Cortex of kidney (tissue), 1 donor: ENCODE data around the gene ZMYND8.
"Not testable (repeated sequence)": the region's sequence is repeated elsewhere in the genome, so short reads cannot be mapped to it uniquely, and the experiment has no call there.

Experiments used
- DNase-seq: peaks from one replicate; lab custom pipeline; 2025; lab: John Stamatoyannopoulos, UW

Gene ZMYND8

DNA sequence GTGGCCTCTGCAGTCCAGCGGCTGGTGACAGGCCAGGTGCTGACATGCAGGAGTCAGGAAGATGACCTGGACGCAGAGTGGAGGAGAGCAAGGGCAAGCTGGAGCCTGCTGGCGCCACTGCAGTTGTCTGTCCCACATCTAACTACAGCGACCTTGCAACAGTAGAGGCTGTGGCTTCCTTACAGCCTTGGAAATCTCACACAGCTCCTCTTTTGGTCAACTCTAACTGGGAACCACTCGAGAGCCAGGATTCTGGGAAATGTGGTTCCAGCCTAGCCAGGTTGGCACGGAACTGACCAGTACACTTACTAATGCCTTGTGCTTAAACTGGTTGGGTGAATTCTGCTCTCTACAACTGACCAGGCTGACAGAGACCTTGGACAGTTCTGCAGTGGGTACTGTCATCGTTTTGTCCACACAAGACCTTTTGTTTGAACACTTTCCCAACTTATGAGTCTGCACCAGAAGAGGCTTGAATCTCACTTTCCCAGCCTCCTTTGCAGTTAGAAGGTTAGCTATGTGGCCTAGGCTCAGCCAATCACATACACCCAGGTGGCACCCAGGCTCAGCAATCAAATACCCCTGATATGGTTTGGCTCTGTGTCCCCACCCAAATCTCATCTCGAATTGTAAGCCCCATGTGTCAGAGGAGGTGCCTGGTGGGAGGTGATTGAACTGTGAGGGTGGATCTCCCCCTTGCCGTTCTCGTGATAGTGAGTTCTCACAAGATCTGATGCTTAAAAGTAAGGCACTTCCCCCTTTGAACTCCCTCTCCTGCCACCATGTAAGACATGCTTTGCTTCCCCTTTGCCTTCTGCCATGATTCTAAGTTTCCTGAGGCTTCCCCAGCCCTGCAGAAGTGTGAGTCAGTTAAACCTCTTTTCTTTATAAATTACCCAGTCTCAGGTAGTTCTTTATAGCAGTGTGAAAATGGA, 153.5 kb downstream of the ZMYND8 start:
- DNase-seq, result no peak

DNA sequence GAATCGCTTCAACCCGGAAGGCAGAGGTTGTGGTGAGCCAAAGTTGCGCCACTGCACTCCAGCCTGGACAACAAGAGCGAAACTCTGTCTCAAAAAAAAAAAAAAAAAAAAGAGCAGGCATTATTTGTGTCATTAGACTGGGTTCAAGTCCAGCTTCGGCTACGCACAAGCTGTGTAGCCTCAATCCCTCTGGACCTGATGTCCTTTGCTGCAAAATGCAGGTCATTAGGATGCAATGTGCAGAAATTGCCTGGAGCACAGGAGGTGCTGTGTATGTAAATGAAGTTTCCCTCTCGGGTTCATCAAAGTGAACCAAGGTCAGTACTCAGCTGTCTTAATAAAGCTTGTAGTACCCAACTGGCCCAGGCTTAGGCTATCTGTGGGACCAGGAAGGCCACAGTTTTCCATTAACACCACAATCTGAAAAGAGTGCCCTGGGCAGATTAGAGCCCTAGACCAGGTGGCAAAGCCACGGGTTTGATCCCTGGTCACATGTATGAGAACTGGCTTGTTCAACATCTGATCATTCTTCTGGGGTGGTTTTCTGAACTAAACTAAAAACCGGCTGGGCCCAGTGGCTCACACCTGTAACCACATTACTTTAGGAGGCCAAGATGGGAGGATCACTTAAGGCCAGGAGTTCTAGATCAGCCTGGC, 155.3 kb downstream of the ZMYND8 start:
- no peak for DNase-seq

- no peak for DNase-seq
These were observed 157.4 kb downstream of the ZMYND8 start for GRCh38 chr20:47198996-47199552.

DNA sequence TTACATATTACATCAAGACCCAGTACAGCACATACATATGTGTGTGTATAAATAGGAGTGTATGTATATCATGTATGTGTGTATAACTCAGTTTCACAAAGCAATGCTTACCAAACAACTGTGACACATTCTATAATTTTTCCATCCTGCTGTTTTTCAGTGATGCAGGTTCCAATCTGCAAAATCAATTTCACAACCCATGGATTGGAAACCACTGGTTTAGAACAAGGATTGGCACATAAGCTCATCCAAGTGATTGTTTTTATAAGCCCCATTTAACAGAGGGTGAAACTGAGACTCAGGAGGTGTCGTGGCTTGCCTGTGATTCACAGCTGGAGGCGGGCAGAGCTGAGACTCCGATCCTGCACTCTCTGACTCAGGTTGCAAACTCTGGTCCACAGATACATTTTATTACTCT, 158.2 kb downstream of the ZMYND8 start:
- DNase-seq, result no peak

DNA sequence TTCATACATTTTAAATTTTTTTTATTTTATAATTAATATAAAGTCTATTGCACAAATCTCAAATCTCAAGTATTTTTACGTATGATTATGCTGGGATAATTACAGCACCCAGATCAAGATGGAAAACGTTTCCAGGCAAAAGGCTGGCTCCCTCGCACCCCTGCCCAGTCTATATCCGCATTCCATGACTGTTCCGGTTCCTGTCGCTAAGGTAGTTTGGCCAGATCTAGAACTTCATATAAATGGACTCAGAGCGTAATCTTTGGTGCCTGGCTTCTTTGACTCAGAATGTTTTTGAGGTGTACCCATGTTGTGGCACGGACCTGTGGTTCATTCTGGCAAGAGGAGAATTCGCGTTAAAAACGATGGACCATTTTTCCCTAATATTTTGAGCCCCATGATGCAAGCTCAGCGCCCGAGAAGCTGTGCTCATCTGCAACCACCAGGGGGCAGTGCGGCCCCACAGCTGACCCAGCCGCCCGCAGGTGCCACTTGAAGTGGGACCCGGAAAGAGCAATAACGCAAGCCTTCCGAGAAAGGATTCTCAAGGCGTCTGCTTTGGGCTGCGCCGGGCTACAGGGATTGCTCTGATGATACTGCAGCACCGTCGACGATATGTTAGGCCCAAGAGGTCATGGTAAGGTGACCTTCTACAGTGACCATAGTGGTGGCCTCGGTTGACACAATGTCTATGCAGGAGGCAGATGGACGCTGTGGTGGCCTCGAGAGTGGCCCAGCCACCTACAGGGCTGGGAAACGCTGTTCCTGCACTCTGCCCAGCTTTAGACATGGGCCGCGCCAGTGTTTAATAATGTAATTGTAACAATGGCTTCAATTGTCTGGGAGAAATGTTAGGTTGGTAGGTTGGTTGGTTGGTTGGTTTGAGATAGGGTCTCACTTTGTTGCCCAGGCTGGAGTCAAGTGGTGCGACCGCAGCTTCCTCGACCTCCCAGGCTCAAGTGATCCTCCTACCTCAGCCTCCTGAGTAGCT, 160.1 kb downstream of the ZMYND8 start:
- DNase-seq, result no peak

DNA sequence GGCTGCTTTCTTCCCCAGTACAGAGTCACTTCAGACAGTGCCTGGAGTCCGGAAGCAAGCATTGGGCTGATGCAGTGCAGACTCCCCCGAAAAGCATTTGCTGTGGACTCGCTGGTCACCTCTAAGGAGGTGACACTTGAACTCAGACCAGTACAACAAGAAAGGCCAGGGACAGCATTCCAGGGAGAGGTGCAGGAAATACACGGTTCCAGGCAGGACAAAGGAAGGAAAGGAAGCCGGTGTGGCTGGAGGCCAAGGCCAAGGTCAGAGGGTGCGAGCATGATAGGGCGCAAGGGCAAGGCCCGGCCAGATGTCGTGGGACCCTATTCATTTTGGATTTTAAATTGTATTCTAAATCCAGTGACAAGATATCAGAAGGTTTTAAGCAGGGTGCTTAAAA, 160.9 kb downstream of the ZMYND8 start:
- no peak for DNase-seq

DNA sequence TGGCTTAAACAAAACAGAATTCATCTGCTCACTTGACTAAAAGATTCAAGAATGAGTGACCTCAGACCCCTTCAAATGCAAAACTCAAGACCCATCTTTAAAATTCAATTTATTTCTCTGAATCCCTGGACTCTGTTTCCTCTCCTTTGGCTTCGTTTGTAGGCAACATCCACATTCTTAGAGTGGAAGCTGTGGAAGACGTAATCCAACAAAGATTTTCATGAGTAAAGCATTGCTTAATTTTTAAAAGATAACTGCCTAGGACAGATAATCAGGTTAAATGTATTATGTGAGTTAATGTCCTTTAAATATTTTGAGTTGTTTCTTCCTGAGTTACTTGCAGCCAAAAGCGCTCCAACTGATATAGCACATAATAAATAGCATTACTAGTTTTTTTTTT, 164.5 kb downstream of the ZMYND8 start:
- no peak for DNase-seq

DNA sequence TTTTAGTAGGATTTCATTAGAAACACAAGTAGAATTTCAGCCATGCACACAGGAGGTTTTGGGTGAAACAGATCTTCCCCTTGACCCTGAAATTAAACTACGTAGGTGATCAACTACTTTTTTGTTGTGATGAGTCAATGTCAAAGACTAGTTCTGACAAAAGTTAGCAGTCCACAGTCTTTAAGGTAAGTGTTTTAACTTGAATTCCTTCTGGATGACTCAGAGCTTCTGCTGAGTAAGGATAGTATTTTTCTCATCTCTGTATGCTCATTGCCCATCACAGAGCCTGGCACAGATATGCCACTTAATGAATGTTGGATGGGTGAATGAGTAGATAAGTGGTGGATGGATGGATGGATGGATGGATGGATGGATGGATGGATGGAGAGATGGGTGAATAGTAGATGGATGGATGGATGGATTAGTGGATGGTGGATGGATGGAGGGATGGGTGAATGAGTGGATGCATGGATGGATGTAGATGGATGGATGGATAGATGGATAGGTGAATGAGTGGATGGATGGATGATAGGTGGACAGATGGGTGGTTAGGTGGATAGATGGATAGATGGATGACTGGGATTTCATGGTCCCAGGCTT, 165.3 kb downstream of the ZMYND8 start:
- DNase-seq, result no peak

GRCh38 chr20:47189060-47189459, 167.4 kb downstream of the ZMYND8 start:
- DNase-seq, result no peak

DNA sequence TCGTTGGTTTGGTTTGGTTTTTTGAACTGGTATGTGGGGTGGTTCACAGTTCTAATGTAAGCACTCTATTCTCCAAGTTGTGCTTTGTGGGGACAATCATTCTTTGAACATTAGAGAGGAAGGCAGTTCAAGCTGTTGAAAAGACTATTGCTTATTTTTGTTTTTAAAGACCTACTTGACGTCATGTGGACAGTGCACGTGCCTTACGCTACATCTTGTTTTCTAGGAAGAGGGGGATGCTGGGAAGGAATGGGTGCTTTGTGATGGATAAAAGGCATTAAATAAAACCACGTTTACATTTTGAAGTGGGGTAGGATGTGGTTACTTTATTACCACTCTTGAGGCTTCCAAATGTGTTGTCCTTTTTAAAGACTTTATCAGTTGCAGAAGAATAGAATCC, 168.0 kb downstream of the ZMYND8 start:
- no peak for DNase-seq

GRCh38 chr20:47187450-47188195, 168.9 kb downstream of the ZMYND8 start:
- no peak for DNase-seq

DNA sequence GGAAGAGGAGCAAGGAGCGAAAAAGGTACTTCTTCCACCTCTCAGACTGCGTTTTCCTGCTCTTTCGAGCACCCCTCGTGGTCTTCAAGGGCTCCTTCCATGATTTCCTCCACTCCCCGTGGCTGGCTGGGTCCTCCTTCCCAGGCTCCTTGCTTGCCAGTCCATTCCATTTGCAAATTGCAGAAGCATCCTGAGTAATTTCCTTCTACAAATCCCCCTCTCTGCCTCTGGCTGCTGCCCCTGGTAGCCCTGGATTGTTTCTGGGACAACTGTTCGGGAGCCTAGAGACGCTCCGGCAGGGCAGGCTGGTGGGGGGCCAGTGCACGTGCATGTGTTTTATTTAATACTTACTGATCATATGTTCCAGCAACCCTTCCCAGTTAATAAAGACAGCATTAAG, 173.1 kb downstream of the ZMYND8 start:
- DNase-seq, result no peak

DNA sequence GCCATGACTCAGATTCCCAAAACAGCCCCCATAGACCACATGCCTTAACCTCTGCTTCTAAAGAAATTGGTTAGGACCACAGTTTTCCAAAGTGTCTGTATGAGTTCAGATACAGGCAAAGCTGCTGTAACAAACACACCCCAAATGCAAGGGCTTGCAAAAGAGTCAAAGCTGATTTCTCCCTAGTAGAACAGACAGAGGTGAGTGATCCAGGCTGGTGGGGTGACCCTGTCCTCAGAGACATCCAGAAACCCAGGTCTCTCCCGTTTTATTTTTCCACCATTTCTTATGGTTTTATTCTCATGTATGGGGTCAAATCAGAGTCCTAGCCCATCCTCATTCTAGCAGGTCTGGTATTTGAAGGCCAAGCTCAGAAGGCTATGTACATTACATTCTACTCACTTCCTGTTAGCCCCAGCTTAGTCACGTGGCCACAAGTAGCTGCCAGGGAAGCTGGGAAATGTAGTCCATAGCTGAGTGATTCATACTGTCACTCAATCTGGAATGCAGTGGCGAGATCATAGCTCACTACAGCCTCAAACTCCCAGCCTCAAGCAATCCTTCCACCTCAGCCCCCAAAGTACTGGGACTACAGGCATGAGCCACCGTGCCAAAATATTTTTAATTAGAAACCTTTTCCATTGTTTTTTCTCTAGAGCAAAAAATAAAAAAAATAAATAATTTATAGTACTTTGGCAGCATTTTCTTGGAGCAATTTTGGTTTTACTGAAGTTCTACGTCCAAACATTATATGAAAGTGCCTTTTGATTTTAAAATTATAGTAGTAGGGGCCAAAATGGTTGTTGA, 175.2 kb downstream of the ZMYND8 start:
- DNase-seq, result no peak

DNA sequence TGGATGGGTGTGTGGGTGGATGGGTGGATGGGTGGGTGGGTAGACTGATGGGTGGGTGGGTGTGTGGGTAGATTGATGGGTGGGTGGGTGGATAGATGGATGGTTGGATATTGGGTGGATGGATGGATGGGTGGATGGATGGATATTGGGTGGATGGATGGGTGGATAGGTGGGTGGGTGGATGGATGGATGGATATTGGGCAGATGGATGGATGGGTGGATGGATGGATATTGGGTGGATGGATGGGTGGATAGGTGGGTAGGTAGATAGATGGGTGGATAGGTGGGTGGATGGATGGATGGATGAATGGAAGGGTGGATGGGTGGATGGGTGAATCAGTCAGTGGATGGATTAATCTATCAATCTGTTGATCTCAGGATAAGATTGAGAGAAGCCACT, 177.2 kb downstream of the ZMYND8 start:
- no peak for DNase-seq

GRCh38 chr20:47178851-47179250, 177.6 kb downstream of the ZMYND8 start:
- no peak for DNase-seq

- no peak for DNase-seq
These were observed 178.2 kb downstream of the ZMYND8 start for GRCh38 chr20:47178277-47178676.

DNA sequence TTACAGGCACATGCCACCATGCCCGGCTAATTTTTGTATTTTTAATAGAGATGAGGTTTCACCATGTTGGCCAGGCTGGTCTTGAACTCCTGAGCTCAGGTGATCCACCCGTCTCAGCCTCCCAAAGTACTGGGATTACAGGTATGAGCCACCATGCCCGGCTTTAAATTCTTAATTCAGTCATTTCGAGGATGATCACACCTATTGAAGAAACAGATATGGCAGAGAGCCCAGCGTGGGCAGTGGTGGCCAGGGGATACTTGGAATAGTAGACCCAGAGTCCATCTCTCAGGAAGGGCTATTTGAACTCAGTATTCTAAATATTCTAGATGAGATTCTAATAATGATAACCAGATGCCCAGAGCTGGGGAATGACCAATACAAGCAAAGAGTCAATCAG, 180.3 kb downstream of the ZMYND8 start:
- DNase-seq, result not testable (repeated sequence)

DNA sequence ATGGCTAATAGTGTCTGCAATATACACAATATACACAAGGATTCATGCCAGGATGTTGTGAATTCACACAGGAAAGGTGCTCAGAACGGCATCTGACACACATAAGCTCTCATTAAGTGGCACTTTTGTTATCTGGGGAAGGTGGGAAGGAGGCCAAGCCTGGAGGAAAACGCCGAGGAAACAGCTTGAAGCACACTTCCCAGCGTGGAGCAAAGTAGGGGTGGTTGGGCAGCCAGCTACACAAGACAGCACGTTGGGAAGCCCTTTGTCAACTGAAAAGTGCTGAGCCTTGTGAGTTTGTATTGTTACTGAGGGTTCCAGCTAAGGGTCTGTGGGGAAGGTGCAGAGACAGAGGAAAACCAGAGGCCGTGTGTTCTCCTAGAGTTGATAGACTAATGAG, 181.0 kb downstream of the ZMYND8 start:
- no peak for DNase-seq

DNA sequence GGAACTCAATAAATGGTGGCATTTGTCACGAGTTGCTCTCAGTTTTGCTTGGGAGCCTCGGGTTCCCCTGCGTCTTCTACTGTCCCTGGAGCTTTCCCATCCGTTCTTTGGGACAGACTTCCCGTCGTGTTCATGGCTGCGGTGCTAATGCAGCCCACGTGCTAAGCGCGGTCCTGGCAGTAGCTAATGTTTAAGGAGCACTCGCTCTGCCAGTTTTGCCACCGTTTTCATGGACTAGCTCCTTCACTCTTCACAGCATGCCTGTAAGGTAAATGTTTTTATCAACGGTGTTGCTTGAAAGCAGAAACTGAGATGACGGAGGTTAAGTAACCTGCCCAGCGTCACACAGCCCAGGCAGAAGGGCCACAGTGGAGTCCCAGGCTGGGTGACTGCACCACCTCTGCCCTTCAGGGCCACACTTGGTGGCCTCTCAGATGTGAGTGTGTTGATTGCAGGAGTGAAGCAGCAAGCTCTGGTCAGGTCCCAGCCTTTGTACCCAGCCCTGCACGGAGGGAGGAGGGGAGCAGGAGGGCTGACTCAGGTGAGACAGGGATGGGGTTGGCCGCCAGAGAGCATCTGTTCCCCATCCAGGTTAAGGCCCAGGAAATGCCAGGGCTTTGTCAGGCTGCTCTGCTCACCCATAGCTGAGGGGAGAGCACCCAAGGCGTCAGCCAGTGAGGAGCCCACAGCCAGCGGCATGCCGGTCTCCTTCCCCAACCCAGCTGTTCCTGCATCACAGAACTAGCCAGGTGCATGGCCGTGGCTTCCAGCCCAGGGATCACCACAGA, 181.8 kb downstream of the ZMYND8 start:
- DNase-seq, result no peak
